Measurements from ENCODE around the gene BCL7B.
"Not testable (repeated sequence)": the region's sequence is repeated elsewhere in the genome, so short reads cannot be mapped to it uniquely, and the experiment has no call there.

Gene BCL7B

DNA sequence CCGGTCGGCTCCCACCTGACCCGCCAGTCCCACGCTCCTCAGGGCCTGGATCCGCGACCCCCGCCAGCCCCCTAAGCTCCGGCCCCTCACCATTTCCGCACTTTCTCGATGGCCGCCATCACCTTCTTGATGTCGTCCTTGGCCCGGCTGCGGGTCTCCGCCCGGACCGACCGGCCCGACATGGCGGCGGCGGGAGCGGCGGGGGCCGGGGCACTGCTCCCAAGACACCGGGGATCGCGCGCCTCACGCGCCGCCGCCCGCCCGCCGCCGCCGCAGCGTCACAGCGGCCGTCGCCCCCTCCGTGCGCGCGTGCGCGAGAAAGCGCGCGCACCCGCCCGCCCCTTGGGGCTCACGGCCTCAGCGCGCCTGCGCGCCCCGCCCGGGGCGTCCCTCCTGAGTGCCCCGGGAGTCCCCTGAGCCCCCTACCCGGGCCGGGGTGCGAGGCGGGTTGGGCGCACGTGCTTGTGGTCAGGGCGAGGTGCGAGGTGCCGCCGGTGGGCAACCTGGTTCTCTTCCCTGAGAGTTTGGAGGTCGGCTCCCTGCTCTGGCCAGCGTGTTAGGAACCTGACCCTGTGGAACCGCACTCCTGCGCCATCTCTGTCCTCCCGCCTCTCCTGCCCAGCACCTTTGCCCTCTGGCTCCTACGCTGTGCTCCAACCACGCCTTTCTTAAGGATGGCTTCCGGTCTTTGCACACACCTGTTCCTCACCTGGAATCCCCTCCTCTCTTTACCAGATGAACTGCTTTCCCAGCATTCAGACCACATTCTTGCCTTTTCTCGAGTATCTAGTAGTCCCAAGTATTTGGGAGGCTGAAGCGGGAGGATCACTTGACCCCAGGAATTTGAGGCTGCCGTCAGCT is at the start of gene BCL7B:
Gene BCL7B, minus strand, starts transcription at position 294 of the 861 bp plus-strand sequence. Its CDS starts 112 bp downstream, at position 182.
- peak; percentile 59 for DNase-seq (ENCODE audit: low read depth, low spot score)

DNA sequence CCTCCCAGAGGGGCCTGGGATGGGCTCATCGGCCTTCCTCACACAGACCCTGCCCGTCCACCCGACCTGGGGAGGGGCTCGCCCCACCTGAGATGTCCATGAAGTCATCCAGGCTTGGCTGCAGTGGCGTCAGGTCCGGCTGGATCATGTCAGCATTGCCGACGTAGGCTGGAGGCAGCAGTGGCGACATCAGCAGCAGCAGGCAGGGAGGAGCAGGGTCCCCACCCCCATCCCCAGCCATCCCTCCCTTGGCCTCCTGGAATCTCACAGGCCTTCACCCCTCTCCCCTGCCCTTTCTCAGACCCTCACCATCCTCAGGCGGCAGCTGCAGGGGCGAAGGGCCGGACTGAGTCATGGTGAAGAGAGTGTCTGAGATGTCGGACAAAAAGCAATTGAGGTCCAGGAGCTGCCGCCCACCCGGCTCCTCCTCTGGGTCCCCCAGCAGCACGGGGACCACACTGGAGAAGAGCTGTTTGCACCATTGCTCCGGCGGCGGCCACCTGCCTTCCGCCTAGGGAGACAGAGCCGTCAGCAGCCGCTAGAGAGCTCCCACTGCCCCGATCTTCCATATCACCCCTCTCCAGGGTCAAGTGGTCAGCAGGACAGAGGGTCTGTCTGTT is 48.2 kb upstream of the BCL7B start:
- no peak for DNase-seq (ENCODE audit: low read depth, low spot score)

DNA sequence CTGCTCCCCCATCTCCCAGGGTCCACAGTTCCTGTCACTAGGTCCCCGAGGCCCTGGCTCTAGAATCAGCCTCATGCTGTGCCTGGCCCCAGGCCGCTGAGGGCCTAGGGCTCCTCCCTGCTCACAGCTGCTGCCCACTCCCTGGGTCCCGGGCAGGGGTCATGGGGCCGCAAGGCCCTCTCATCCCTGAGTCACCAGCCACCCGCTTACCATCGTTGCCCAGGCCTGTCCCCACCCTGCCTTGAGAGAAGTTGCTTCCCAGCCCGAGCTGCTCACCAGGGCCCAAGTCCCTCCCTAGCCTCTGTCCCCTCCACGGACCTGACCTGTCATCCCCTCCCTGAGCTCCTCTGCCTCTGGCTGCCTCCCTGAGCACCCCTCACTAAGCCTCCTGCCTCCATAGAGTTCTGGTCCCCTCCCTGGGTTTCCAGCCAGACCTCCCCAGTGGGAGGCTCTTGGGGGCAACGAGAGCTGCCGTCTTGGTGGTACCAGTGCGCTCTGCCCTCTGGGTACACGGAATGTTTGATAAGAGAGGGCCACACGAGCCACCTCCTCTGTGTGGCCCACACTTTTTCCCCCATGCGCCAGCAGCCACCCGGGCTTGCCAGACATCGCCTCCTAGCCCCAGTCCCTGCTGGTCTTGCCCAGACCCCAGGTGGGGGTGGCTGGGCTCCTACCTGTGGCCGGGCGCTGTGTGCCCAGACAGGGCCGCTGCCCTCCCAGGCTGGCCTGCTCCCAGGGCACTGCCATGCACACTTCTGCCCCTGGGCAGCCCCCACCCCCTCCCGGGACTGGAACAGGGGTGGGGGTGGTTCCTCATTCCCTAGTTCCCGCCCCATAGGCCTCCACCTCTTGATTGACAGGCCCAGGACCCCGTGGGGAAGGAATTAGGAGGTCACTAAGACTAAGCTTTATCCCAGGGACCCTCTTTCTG is 45.5 kb upstream of the BCL7B start:
- no peak for DNase-seq (ENCODE audit: low read depth, low spot score)

DNA sequence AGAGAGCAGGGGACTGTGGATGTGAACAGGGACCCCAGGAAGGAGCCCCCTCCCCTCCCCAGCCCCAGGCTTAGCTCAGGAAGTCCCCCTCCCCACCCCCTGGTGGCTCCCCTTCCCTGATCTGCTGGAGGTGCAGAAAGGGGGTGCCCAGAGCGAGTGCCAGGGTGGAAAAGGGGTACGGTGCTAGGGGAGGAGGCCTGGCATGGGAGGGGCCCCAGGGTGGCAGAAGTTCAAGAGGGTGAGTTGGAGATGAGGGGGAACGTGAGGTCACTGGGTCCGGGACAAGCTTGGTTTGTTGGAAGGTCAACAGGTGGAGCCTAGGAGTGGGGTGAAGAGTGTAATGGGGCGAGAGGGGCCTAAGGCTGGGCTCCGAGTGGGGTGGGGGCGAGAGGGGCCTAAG is 42.4 kb upstream of the BCL7B start:
- DNase-seq (ENCODE audit: low read depth, low spot score): no peak

DNA sequence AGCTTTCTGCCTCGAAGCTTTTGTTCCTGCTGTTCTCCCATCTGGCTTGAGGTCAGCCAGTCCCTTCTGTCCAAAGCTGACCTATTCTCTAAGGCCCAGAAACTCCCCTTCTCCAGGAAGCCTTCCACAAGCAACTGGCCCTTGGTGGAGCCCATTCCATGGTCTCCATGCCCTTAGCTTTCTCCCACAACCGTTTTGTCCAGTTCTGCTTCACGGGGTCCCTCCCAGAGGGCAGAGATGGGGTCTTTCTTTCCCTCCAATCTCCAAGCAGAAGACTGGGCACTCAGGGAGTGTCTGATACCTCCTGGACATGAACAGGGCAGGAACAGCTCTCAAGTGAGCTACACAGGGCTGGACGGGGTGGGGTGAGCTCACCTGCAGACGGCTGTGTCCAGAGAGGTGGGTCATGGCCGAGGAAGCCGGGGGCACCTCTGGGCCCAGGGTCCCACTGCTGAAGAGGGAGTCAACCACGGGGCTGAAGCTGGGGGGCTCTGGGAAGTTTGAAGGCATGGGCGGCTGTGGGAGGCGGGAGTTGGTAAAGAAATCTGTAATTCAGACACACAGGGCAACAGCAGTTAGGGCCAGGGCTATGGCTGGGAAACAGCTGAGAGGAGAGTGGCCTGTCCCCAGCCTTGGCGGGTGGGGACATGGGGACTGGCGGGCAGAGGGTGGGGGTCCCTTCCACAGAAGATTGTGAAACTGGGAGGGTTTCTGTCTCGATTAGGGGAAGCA is 41.8 kb upstream of the BCL7B start:
- no peak for DNase-seq (ENCODE audit: low read depth, low spot score)

DNA sequence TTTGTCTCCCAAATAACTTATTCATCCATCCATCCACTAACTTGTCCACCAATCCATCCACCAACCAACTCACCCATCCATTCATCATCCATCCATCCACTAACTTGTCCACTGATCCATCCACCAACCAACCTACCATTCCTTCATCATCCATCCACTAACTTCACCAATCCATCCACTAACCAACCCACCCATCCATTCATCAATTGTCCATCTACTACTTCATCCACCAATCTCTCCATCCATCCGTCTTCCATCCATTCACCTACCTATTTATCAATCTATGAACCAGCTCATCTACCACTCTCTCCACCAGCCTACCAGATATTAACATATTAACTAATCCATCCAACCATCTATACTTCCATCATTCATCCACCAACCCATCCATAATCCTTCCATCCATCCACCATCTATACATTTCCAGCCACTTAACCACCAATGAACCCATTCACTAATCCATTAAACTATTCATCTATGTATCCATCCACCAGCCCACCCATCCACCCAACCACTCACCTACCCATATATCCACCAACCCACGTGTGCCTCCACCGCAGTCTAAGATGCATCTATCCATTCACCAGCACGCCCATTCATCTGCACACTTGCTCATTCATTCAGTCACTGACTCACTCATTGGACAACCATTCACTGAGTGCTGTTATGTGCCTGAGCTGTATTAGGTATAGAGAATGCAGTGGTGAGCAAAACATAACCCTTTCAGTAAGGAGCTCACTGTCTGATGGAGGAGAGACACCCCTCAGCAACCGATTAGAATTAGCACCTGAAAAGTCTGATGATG is 40.7 kb upstream of the BCL7B start:
- no peak for DNase-seq (ENCODE audit: low read depth, low spot score)

DNA sequence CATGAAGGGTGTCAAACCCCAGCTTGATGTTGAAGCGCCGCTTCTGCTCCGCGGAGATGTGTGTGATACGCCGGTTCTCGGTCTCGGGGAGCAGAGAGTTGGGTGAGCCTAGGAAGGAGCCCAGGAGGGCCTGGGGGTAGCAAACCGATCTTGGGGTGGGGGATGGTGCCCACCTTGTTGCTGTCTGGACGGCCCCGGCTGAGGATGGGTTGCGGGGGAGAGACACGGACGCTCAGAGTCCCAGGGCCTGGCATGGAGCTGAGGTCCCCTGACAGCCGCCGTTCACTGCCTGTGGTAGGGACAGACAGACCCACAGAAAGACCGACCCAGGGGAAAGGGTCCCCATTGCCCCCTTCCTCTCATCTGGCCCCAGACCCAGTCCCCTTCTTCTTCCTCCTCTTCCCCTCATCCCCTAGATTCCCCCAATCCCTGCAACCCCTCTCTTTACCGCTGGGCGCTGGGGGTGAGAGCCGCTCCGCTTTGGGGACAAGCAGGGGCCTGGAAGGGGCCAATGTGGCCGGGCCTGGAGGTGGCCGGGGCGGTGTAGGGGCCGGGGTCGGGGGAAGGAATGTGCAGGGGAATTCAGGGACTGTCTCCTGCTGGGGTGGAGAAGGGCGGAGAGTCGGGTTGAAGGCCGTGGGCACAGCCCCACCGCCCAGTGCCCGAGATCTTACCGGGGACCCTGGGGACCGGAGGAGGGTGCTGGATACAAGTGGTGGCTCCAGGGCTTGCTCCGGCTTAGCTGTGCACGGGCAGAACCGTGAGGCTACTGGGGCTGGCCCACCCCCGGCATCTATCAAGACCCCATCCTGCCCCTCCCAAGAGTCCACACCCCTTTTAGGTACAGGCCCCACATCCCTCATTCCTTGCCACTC is 38.9 kb upstream of the BCL7B start:
- DNase-seq (ENCODE audit: low read depth, low spot score): no peak

DNA sequence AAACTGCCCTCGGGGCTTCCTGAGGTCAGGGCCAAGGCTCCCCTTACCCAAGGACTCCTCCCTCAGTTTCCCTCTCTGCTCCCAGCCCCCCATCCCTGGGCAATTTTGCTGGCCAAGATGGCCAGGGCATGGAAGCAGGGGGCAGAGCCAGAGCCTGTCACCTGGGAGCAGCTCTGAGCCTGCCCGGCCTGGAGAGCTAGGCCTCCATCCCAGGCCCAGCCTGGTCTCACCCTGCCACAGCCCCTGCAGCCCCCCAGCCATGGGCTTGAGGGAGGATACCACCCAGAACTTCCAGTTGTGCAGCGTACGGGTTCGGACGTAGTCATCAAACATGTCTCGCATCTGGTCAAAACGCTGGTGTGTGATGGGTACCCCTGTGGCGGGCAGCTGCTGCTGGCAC is 37.9 kb upstream of the BCL7B start:
- no peak for DNase-seq (ENCODE audit: low read depth, low spot score)

DNA sequence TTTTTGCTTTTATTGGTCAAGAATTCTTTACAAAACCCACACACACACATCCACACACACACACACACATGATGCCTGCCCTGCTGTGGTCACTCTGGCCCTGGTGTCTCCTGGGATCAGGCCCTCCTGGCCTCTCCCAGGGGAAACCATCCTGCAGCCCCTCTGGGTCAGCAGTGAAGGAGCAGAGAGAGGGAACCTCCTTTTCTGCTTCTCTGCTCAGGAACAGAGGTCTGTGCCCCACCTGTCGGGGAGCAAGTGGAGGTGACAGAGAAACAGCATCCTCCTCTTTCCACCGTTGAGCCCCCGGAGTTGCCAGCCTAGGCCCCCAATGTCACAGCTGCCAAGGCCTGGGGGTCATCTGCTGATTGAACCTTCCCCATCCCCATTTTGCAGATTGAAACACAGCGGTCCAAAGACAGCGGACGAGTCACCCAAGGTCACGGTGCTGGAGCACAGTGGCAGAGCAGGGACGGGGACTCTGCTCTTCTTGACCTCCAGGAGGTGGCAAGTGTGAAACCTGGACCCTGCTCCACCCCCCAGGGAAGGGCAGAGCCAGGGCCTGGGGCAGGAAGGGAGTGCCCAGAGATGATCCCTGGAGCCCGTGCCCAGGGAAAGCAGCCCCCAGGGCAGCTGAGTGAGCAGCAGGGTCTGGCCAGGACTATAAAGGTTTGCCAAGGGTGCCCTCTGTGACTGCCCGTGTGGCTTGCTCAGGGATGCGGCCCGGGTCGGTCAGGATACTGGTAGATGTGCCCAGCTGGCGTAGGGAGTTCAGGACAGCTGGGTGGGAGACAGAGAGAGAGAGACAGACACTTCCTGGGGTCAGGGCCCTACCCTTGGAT is 35.9 kb upstream of the BCL7B start:
- no peak for DNase-seq (ENCODE audit: low read depth, low spot score)

DNA sequence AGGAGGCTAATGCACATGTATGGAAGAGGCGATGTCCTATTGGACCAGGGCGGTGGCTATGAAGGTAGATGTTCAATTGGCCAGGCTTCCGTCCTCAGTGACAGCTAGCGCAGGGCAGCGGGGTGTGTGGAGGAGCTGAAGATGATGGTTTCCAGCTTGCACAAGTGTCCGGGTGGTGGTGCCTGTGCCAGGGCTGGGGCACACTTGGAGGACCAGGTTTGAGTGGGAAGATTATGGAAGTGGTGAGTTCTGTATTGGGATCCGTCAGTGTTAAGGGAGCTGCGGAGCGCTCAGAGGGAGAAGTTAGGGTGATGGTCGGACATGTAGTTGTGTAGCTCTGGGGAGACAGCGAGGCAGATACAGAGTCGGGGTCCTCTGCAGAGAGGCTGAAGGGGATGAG is 29.4 kb upstream of the BCL7B start:
- DNase-seq (ENCODE audit: low read depth, low spot score): no peak

DNA sequence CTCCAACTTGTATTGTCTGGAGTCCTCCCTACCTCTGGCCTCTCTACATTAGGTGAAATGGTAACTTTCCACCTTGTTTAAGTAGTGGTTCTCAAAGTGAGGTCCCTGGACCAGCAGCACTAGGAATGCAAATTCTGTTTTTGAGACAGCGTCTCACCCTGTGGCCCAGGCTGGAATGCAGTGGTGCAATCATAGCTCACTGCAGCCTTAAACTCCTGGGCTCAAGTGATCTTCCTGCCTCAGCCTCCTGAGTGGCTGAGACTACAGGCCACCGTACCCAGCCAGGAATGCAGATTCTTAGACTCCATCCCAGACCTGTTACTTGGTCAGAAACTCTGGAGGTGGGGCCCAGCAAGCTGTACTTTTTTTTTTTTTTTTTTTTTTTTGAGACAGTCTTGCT is 27.7 kb upstream of the BCL7B start:
- DNase-seq (ENCODE audit: low read depth, low spot score): no peak

DNA sequence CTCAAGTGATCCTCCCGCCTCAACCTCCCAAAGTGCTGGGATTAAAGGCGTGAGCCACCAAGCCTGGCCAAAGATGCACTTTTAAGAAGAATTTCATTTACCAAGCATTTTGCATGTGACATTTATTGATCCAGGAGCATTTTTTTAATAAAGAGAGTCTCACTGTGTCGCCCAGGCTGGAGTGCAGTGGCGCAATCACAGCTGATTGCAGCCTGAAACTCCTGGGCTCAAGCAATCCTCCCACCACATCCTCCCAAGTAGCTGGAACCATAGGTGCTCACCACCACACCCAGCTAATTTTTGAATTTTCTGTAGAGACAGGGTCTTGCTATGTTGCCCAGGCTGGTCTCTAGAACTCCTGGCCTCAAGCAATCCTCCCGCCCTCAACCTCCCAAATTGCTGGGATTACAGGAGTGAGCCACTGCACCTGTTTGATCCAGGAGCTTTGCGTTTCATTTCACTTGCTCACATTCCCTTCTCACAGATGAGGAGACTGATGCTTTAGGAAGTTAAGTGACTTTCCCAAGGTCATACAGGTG is 25.2 kb upstream of the BCL7B start:
- no peak for DNase-seq (ENCODE audit: low read depth, low spot score)

DNA sequence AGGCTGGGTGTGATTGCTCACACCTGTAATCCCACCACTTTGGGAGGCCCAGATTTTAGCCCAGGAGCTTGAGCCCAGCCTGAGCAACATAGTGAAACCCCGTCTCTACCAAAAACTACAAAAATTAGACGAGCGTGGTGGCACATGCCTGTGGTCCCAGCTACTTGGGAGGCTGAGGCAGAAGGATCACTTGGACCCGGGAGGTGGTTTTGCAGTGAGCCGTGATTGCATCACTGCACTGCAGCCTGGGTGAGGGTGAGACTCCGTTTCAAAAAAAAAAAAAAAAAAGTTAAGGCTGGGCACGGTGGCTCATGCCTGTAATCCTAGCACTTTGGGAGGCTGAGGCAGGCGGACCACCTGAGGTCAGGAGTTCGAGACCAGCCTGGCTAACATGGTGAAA is 23.5 kb upstream of the BCL7B start:
- not testable (repeated sequence) for DNase-seq (ENCODE audit: low read depth, low spot score)

DNA sequence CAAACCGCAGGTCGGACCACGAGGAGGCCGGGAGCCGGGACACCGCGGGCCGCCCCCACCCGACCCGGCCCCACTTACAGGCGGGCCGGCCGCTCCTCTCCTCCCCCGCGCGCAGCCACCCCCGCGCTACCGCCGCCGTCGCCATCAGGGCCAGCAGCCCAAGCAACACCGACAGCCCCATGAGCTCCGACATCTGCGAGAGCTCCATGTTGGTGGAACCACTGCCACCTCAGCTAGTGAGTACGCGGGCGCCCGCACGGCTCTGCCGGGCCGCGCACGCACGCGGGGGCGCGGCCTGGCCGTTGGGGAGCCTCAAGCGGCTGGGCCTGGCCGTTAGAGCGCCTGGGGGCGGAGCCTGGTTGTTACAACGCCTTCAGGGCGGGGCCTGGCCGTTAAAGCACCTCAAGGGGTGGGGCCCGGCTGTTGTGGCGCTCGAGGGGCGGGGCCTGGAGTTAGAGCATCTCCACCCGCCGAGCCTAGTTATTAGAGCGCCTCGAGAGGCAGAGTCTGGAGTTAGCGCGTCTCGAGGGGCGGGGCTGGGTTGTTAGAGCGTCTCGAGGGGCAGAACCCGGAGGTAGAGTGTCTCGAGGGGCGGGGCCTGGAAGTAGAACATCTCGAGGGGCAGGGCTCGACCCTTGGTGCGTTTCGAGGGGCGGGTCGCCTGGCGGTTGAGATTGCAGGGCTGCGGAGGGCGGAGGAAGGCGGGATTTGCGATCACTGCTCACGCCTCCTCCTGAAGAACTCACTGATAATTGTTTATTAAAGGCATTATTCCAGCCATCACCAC is 21.0 kb upstream of the BCL7B start, which contains the start of gene TBL2:
Gene TBL2, minus strand, starts transcription at position 238 of the 787 bp plus-strand sequence. Its CDS starts 30 bp downstream, at position 208.
- peak; percentile 74 for DNase-seq (ENCODE audit: low read depth, low spot score)

DNA sequence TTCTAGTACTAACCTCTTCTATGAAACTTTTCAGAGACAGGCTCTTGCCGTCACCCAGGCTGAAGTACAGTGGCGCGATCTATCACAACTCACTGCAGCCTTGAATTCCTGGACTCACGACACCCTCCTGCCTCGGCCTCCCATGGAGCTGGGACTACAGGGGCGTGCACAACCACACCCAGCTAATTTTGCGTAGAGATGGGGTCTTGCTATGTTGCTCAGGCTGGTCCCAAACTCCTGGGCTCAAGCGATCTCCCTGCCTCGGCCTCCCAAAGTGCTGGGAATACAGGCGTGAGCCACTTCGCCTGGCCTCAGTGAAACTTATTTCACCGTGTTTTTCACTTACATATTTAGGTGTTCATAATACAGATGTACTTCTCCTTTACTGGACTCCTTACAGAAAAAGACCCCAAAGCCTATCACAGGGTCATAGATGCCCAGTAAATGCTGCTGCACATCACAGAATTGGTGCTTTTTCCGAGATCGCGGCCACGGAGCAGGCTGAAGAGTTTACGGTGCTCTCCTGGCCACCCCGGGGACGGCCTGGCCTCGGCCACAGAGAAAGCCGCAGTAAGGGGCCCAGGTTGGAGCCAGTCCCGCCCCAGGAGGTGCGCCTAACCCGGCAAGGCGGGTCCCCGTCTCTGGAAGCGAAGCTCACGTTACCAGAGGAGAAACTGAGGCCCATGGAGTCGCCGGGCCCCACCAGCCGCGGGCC is 20.3 kb upstream of the BCL7B start:
- no peak for DNase-seq (ENCODE audit: low read depth, low spot score)

DNA sequence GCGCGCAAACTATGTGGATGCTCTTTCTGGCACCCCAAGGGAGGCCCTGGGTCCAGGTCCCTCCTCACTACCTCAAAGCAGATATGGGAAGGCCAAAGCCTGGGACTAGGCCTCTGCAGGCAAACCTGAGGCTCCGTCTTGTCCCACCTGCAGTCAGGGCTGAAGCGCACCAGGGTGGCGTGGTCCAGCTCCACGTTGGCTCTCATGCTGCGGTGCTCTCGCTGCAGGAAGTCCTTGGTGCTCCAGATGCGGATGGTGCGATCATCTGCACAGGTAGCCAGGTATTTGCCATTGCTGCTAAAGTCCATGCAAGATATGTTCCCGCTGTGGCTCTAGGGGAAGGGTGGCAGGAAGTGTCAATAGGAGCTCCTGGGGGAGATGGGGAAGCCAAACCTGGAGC is 16.3 kb upstream of the BCL7B start:
- DNase-seq (ENCODE audit: low read depth, low spot score): no peak

DNA sequence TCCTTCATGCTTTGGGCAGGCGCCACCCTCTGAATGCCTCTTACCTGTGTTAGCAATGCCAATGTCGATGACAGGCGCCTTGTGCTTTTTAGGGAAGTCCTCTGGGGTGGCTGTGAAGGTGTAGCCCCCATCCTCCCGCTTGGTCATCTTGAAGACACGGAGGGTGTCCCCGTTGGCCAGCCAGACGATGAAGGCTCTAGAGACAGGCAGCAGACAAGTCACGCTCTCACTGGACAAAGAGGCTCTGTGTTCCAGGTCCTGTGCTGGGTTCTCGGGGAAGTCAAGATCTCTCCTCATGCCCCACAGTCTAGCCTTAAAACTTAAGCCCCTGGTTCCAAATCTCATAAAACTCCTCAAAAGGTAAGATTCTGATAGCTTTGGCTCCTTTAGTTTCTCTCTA is 15.8 kb upstream of the BCL7B start:
- no peak for DNase-seq (ENCODE audit: low read depth, low spot score)

Measured in iPS DF 19.7 (cell line).